NOMO-1 treated with dmso at 0.1 percent for 144 hours (cell line): Measurements from ENCODE around the gene FHIP1A.
"Not testable (repeated sequence)": the region's sequence is repeated elsewhere in the genome, so short reads cannot be mapped to it uniquely, and the experiment has no call there.

Source experiments
- DNase-seq: peaks from one replicate; lab custom pipeline; 2025; ENCODE audit not compliant: unreplicated experiment; lab: John Stamatoyannopoulos, UW

The FHIP1A gene

DNA sequence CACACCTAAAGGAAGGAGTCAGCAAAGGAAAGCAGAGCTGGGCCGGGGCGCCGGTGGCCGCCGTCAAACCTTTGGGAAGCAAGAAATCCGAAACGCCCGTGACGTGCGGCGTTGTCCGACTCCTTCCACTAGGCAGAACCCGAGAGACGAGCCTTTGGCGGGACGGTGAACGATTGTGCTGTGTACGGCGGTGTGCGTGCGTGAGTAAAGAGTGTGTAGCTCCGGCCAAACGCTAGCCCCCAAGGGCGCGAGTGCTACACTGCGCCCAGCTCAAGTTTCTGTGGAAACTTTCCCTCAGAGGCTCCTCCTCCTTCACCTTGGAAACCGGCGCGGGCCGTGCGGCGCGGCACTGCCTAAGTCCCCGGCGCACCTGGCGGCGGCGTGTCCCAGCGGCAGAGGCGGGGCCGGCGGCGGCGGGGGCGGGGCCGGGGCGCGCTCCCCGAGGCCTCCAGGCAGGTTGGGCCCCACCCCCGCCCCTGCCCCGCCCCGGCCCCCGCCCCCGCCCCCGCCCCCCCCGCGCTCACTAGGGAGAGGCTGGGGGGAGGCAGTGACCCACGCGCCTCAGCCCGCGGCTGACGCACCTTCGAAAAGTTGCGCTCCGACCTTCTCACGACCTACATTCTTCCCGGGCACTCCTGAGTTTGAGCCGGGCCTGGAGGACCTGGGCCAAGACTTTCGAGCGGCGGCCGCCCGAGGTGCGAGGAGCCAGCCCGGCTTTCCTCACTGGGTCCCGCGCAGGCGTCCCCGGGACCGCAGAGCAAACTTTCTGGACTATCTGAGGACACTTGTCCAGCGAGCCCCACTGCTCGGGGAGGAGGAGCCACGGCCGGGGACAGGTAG lies at the start of gene FHIP1A:
TSS of gene FHIP1A (plus strand) at position 547 of the 840 bp plus-strand sequence. CDS start 157,084 bp downstream, outside the sequence.
- DNase-seq = peak; percentile 52

DNA sequence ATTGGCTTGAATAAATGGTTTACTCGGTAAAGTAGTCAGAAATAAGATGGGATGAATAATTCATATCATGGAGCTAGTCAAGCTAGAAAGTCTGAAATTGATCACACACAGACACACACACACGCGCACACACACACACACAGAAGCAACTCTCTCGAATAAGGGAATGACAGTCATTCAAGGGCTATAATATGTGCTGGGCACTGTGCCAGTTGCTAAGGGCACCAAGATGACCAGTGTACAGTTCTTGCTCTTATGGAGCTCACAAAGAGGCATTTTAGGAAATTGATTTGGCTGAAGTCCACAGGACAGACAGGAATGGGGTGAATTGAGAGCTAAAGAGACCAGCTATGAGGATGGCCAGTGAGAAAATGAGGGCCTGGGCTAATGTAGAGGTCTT lies 49.4 kb upstream of the FHIP1A start:
- no peak for DNase-seq

- DNase-seq = no peak
Observed at GRCh38 chr4:151361126-151361525, 47.9 kb upstream of the FHIP1A start.

- DNase-seq = no peak
Observed at GRCh38 chr4:151361966-151362365, 47.0 kb upstream of the FHIP1A start.

- DNase-seq = peak; percentile 79
Observed at GRCh38 chr4:151362404-151363164, 46.4 kb upstream of the FHIP1A start.

DNA sequence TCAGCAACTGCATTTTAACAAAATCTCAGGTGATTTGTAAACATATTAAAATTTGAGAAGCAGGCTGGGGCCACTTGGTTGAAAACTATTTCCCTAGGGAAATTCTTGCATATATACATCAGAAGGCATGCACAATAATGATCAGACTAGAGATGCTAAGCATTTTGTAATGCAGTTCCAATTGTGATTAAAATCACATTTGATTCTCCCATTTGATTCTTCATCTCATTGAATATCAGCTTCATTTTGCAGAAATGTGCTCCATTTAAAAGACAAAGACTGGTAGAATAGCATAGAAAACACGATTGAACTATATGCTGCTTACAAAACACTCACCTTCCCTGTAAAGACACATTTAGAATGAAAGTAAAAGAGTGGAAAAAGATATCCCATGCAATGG lies 32.4 kb upstream of the FHIP1A start:
- no peak for DNase-seq

DNA sequence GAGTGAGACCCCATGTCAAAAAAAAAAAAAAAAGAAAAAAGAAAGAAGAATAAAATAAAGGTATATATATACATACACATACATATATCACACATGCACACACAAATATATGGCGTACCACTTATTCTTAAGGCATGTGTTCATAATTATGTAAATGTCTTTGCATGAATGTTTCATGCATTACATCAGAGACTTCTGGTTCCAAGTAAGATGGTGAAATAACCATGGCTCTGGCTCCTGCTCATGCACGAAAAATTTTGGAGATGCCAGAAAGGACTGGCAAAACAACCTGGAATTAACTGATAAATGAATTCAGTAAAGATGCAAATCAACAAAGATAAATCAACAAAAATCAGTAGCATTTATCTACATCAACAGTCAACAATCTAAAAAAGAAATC lies 19.7 kb upstream of the FHIP1A start:
- DNase-seq = no peak

GRCh38 chr4:151389799-151390198 lies 19.2 kb upstream of the FHIP1A start:
- not testable (repeated sequence) for DNase-seq

DNA sequence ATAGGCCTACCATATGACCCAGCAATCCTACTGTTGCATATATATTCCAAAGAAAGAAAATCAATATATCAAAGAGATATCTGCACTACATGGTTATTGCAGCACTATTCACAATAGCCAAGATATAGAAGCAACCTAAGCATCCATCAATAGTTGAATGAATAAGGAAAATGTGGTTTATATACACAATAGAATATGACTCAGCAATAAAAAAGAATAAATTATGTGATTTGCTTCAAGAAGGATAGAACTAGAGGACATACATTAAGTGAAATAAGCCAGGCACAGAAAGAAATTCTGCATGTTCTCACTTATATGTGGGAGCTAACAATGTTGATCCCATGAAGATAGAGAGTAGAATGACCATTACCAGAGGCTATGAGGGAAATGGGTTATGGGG lies 13.1 kb upstream of the FHIP1A start:
- DNase-seq = no peak

DNA sequence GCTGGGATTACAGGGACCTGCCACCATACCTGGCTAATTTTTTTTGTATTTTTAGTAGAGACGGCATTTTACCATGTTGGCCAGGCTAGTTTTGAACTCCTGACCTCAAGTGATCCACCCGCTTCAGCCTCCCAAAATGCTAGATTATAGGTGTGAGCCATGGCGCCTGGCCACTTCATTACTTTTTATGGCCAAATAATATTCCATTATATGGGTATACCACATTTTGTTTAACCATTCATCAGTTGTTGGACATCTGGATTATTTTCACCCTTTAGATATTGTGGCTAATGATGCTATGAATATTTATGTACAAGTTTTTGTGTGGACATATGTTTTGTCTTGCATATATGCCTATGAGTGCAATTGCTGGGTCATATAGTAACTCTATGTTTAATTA lies 8.6 kb upstream of the FHIP1A start:
- no peak for DNase-seq

- DNase-seq = no peak
Observed at GRCh38 chr4:151401739-151402138, 7.2 kb upstream of the FHIP1A start.

- no peak for DNase-seq
Observed at GRCh38 chr4:151402145-151402865, 6.7 kb upstream of the FHIP1A start.

GRCh38 chr4:151403656-151404055 lies 5.3 kb upstream of the FHIP1A start:
- peak; percentile 80 for DNase-seq

- DNase-seq = not testable (repeated sequence)
Observed at GRCh38 chr4:151404802-151405201, 4.2 kb upstream of the FHIP1A start.

DNA sequence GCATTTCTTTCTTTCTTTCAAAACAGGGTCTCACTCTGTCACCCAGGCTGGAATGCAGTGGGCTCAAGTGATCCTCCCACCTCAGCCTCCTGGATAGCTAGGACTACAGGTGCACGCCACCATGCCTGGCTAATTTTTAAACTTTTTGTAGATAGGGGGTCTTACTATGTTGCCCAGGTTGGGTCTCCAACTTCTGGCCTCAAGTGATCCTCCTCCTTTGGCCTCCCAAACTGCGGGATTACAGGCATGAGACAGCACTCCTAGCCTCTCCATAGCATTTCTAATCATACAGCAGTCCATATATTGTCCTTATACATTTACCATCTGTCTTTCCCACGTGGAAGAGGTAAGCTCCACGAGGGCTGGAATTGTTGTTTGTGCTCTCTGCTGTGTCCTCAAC lies 2.0 kb upstream of the FHIP1A start:
- DNase-seq = no peak

DNA sequence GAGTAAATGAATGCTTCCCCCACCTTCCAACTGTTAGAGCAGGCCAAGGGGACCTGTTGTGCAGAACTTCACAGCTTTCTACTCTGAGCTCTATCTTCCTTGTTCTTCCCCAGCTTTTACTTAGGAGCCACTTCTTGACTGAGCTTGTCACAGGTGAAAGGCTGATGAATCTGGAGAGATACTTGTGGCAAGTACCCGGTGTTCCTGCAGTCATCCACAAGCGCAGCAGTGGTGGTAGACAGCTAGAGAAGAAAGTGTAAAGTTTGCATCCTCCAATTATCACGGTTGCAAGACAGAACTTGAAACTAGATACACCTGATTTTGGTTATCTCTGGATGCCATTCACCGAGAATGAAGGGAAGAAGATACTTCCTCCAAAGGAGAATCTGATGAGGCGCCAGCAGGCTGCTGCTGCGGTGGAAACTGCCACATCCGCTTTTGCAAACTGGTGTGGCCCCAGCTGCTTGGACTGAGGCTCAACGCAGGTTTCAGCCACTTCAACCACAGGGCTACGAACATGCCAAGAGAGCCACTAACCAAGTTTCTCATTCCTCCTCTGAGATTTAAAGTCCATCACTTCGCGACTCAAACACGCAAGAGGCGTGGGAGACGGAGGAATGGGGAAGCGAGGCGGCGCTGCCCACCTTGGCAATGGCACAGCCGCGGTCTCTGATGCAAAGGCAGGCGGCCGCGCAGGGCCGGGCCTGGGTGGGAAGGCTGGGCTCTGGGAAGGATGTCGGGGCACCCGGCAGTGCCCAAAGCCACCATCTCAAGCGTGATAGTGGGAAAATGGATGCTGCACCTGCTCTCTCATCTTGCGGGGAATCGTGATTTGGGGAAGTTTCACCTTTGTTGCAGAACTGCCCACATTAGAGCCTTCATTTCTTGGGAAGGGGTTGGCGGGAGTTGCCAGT lies 1.3 kb upstream of the FHIP1A start:
- DNase-seq = peak; percentile 86

GRCh38 chr4:151408380-151408629 lies 671 bp upstream of the FHIP1A start:
- DNase-seq = no peak

DNA sequence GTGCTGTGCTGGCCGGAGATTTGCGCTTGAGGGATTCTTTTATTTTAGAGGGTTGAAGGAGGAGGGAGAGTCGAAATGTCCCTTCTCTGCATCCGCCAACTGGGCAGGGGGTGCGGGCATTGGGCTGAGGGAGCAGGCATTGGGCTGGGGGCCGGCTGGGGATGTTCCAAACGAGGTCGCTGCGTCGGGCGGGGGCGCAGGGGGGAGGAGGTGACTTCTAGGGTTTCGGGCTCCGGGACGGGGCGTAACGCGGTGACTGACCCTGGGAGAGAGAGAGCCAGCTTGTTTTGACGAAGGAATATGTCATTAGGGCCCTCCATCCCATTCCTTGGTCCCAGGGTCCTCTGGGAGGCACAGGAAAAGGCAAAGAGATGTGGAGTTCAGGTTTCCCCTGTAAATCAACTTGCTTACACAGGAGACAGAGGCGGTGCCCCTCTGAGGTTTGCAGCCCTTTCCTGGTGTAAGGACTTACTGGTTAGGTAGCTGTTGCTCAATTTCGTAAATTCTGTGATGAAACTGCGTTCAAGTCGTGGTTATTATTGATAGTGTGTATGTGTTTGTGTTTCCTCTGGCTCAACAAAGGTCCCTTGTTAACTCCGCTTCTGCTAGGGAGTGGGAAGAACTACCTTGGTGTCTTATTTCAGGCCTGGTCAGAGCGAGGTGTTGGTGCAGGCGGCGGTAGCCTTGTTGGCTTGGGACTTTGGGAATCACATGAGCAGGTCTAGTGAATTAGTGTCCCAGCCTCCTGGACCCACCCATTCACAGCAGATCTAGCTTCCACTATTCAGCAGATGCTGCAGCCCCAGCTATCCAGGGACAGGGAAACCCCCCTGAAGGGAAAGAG lies 716 bp downstream of the FHIP1A start:
- no peak for DNase-seq

DNA sequence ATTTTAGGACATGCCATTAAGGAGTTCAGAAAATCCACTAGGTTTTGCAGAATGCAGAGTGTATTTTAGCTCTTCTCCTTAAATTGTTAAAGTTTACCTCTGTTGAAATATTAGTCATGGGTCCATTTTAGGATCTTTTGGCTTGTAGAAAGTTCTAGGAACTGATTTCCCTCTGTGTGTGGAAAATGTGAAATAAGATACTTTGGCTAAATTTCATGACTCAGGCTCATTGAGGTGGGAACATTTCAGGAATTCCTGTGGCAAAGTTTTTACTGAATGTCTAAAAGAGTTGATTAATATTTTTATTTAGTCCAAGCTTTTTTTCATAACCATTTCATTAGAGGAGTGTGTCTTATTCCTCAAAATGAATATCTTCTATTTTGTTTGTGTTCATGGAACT lies 7.0 kb downstream of the FHIP1A start:
- DNase-seq = no peak

GRCh38 chr4:151417164-151417571 lies 8.2 kb downstream of the FHIP1A start:
- no peak for DNase-seq
